ENCODE measurements around the gene CDK4. TPM values are rescaled to one million over a fixed set of nuclear protein-coding genes. Genes with fewer than 3 reads are reported as not detected.

CDK4 gene
- total and polyA plus RNA-seq, 2 donors from 2014 or later: 69.1 to 118 TPM

DNA sequence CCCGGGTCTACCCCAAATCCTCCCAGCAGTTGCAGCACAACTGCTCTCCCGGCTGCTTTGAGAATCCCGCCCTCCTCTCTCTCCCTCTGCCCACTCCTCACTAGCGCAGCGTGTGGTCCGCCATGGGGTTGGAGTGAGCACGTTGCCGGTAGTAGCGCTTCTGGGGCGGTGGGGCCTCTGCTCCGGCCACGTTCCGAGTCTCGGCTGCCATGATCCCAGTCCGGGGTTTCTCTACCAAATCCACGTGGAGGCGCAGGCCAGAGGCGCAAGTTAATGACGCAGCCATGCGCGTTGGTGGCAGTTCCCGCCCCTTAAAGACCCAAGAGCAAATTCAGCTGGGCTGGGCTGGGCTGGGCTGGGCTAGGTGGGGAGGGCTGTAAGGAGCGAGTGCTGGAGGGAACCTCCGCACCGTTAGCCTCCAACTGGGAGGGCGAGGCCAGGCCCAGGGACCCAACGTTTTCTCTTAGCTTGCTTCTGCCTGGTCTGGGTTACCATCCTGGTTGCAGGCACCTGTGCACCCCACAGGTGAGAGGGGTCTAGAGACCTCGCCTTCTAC is 19.8 kb upstream of the CDK4 start, which contains the start of gene METTL1:
Gene METTL1 (minus strand): TSS at position 233 of the 556 bp plus-strand sequence. CDS start 22 bp downstream, at position 211.
- peak within 1 kb of the TSS; percentile 61 to 86 (median 83) for H3K9ac ChIP-seq (ENCODE audit: low read length in 3 of 3)
- FAIRE-seq (no peak), DNase-seq (peak; percentile 97 to 99 (median 98))
- peaks cover under 1% of the 10 kb centered on the region for H3K27me3 ChIP-seq (ENCODE audit: control insufficient read depth, insufficient read depth, low read length)
- TF ChIP-seq, protein P1, sequence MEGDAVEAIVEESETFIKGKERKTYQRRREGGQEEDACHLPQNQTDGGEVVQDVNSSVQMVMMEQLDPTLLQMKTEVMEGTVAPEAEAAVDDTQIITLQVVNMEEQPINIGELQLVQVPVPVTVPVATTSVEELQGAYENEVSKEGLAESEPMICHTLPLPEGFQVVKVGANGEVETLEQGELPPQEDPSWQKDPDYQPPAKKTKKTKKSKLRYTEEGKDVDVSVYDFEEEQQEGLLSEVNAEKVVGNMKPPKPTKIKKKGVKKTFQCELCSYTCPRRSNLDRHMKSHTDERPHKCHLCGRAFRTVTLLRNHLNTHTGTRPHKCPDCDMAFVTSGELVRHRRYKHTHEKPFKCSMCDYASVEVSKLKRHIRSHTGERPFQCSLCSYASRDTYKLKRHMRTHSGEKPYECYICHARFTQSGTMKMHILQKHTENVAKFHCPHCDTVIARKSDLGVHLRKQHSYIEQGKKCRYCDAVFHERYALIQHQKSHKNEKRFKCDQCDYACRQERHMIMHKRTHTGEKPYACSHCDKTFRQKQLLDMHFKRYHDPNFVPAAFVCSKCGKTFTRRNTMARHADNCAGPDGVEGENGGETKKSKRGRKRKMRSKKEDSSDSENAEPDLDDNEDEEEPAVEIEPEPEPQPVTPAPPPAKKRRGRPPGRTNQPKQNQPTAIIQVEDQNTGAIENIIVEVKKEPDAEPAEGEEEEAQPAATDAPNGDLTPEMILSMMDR (IDR thresholded peaks at IDR 0.05; ENCODE audit: borderline replicate concordance, extremely low read depth, insufficient read depth): no peak
- H3K4me3 ChIP-seq (ENCODE audit: low read length in 3 of 3): peak within 1 kb of the TSS; percentile 81 to 95 (median 89)
- peaks cover 0 to 4% (median 0%) of the 10 kb centered on the region in 3 donors for H3K36me3 ChIP-seq (ENCODE audit: control insufficient read depth in 2 of 3, insufficient read depth in 3 of 3, low read length in 3 of 3)
- peak within 1 kb of the TSS; percentile 91 to 96 for H3K27ac ChIP-seq (ENCODE audit: low read depth in 2 of 2, low read length in 2 of 2)
- H3K4me1 ChIP-seq (ENCODE audit: control insufficient read depth in 2 of 3, insufficient read depth in 2 of 3, low read depth in 1 of 3, low read length in 3 of 3): peaks cover 0 to 7% (median 0%) of the 10 kb centered on the region in 3 donors
- intact Hi-C loops (cut with DNase I): no loop called here
- no peaks in the 10 kb centered on the region for H3K9me3 ChIP-seq (ENCODE audit: control insufficient read depth in 2 of 3, insufficient read depth in 1 of 3, low read length in 3 of 3)

DNA sequence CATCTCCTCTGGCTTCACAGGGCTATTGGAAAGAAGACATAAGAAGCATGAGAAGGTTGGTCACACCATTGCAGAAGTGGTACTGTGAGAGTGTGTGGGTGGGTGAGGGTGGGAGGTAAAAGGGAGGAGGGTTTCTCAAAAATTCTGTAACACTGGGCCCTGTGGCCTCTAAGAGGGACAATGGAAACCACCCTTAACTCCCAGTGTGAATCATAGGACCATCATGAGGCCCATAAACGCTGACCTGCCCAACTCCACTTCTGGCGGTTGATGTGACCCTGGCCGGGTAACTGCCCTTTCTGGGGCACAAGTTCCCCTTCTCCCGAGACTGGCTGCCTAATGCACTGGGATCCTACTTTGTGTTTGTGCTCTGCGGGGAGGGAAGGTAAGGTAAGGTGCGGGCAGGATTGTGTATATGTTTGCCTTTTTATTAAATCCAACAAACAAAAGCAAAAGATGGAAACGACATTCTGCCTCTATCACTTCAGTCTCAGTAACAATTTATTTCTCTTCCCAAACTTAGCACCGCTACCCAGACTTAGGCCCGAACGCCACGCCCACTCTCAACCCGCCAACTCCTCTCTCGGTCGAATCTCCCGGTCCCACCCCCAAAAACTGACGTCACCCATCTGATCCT is 19.2 kb upstream of the CDK4 start:
- no peak for FAIRE-seq

DNA sequence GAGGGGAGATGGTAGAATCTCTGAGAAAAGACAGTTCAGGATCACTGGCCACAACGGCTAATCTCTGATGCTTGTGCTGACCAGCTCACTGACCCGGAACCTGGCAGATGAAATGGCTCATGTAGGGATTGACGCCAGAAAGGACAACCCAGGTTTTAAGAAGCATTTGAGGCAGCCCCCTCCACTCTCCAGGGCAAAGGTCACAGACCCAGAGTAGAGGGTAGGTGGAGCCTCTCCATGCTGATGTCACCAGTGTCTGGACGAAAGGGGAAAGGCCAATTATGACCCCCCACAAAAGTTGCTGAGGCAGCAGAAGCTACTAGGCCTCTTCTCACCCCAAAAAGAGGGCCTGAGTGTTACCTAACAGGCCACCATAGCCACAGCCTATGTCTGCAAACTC is 18.6 kb upstream of the CDK4 start:
- peaks cover 0 to 1% (median 0%) of the 10 kb centered on the region in 3 donors for H3K36me3 ChIP-seq (ENCODE audit: control insufficient read depth in 2 of 3, insufficient read depth in 3 of 3, low read length in 3 of 3)
- intact Hi-C loops (cut with DNase I): no loop called here
- peak overlapping the region in 1 of 2 donors; percentile 96 for H3K27ac ChIP-seq (ENCODE audit: low read depth in 2 of 2, low read length in 2 of 2)
- peaks cover 0 to 18% (median 7%) of the 10 kb centered on the region in 3 donors for H3K4me1 ChIP-seq (ENCODE audit: control insufficient read depth in 2 of 3, insufficient read depth in 2 of 3, low read depth in 1 of 3, low read length in 3 of 3)
- H3K9me3 ChIP-seq (ENCODE audit: control insufficient read depth in 2 of 3, insufficient read depth in 1 of 3, low read length in 3 of 3): no peaks in the 10 kb centered on the region
- peaks cover 12% of the 10 kb centered on the region for H3K27me3 ChIP-seq (ENCODE audit: control insufficient read depth, insufficient read depth, low read length)
- peak overlapping the region in 1 of 3 donors; percentile 83 for H3K9ac ChIP-seq (ENCODE audit: low read length in 3 of 3)
- DNase-seq (no peak), FAIRE-seq (no peak)
- H3K4me3 ChIP-seq (ENCODE audit: low read length in 3 of 3): peak overlapping the region in 2 of 3 donors; percentile 17 to 95
- TF ChIP-seq, protein P1 (IDR thresholded peaks at IDR 0.05; ENCODE audit: borderline replicate concordance, extremely low read depth, insufficient read depth): no peak

More for the DNA sequence above, 19.2 kb upstream of the CDK4 start:
- TF ChIP-seq, protein P1 (IDR thresholded peaks at IDR 0.05; ENCODE audit: borderline replicate concordance, extremely low read depth, insufficient read depth): no peak
- no peaks in the 10 kb centered on the region for H3K9me3 ChIP-seq (ENCODE audit: control insufficient read depth in 2 of 3, insufficient read depth in 1 of 3, low read length in 3 of 3)
- peaks cover 0 to 12% (median 4%) of the 10 kb centered on the region in 3 donors for H3K4me1 ChIP-seq (ENCODE audit: control insufficient read depth in 2 of 3, insufficient read depth in 2 of 3, low read depth in 1 of 3, low read length in 3 of 3)
- peaks cover 0 to 2% (median 0%) of the 10 kb centered on the region in 3 donors for H3K36me3 ChIP-seq (ENCODE audit: control insufficient read depth in 2 of 3, insufficient read depth in 3 of 3, low read length in 3 of 3)
- DNase-seq: peak; percentile 93 to 97 (median 95)
- intact Hi-C loops (cut with DNase I): no loop called here
- peaks cover 6% of the 10 kb centered on the region for H3K27me3 ChIP-seq (ENCODE audit: control insufficient read depth, insufficient read depth, low read length)
- peak overlapping the region; percentile 81 to 95 (median 89) for H3K4me3 ChIP-seq (ENCODE audit: low read length in 3 of 3)
- H3K27ac ChIP-seq (ENCODE audit: low read depth in 2 of 2, low read length in 2 of 2): peak overlapping the region; percentile 91 to 96
- H3K9ac ChIP-seq (ENCODE audit: low read length in 3 of 3): peak overlapping the region; percentile 20 to 83 (median 58)
